H9 (cell line): ENCODE measurements around the gene PIEZO2. TPM values are rescaled to one million over a fixed set of nuclear protein-coding genes. Genes with fewer than 3 reads are reported as not detected.

Experiments
- DNase-seq: peaks from one replicate; pipeline ENCODE4 v3.0.0-alpha.2; 2017
- H2AFZ ChIP-seq: one replicate; pipeline ENCODE4 v1.6.1; 2013; ENCODE audit warnings: mild to moderate bottlenecking, low read length, control low read depth, moderate library complexity
- H2AK5ac ChIP-seq: 2 replicates; pipeline ENCODE4 v1.6.1; 2013; ENCODE audit warnings: low read length, control low read depth, mixed read lengths; ENCODE audit not compliant: insufficient read length
- H2BK120ac ChIP-seq: one replicate; pipeline ENCODE4 v1.6.1; 2013; ENCODE audit warnings: low read depth, mild to moderate bottlenecking, low read length, control low read depth, inconsistent platforms; ENCODE audit not compliant: poor library complexity, severe bottlenecking
- H2BK12ac ChIP-seq: 2 replicates; pipeline ENCODE4 v1.6.1; 2013; ENCODE audit warnings: low read length, control low read depth, mixed read lengths, low read depth; ENCODE audit not compliant: insufficient read length
- H2BK15ac ChIP-seq: 2 replicates; pipeline ENCODE4 v1.6.1; 2013; ENCODE audit warnings: low read depth, low read length, control low read depth
- H2BK20ac ChIP-seq: one replicate; pipeline ENCODE4 v1.6.1; 2013; ENCODE audit warnings: low read depth, mild to moderate bottlenecking, low read length, control low read depth, inconsistent platforms; ENCODE audit not compliant: poor library complexity, severe bottlenecking
- H2BK5ac ChIP-seq: 2 replicates; pipeline ENCODE4 v1.6.1; 2013; ENCODE audit warnings: low read length, control low read depth, mixed read lengths; ENCODE audit not compliant: insufficient read length
- H3K14ac ChIP-seq: 2 replicates; pipeline ENCODE4 v1.6.1; 2013; ENCODE audit warnings: low read length, control low read depth; ENCODE audit not compliant: insufficient read depth
- H3K18ac ChIP-seq: 2 replicates; pipeline ENCODE4 v1.6.1; 2013; ENCODE audit warnings: low read depth, mild to moderate bottlenecking, mixed read lengths, low read length, control low read depth; ENCODE audit not compliant: insufficient read length
- H3K23ac ChIP-seq: 2 replicates; pipeline ENCODE4 v1.6.1; 2013; ENCODE audit warnings: low read length, control low read depth, mixed read lengths, low read depth; ENCODE audit not compliant: insufficient read length
- H3K23me2 ChIP-seq: 2 replicates; pipeline ENCODE4 v1.6.1; 2013; ENCODE audit warnings: low read depth, mild to moderate bottlenecking, mixed read lengths, low read length, control low read depth; ENCODE audit not compliant: insufficient read length, poor library complexity, severe bottlenecking
- H3K27ac ChIP-seq: 2 replicates; pipeline ENCODE4 v1.5.1; 2013; ENCODE audit warnings: low read length, control low read depth, mixed read lengths, low read depth; ENCODE audit not compliant: insufficient read length
- H3K27me3 ChIP-seq: 2 replicates; pipeline ENCODE4 v1.6.1; 2013; ENCODE audit warnings: low read length, control low read depth, inconsistent platforms; ENCODE audit not compliant: insufficient read depth
- H3K4ac ChIP-seq: 2 replicates; pipeline ENCODE4 v1.6.1; 2013; ENCODE audit warnings: low read depth, mild to moderate bottlenecking, control low read depth, inconsistent platforms, low read length, moderate library complexity
- H3K4me1 ChIP-seq: 2 replicates; pipeline ENCODE4 v1.6.1; 2013; ENCODE audit warnings: low read length, control low read depth, inconsistent platforms; ENCODE audit not compliant: insufficient read depth
- H3K4me2 ChIP-seq: 2 replicates; pipeline ENCODE4 v1.6.1; 2013; ENCODE audit warnings: low read length, control low read depth, mixed read lengths; ENCODE audit not compliant: insufficient read length, insufficient read depth
- H3K56ac ChIP-seq: 2 replicates; pipeline ENCODE4 v1.6.1; 2013; ENCODE audit warnings: low read depth, mild to moderate bottlenecking, mixed read lengths, low read length, control low read depth; ENCODE audit not compliant: insufficient read length
- H3K79me1 ChIP-seq: 2 replicates; pipeline ENCODE4 v1.6.1; 2013; ENCODE audit warnings: low read depth, mild to moderate bottlenecking, moderate library complexity, low read length, control low read depth, inconsistent platforms; ENCODE audit not compliant: insufficient read depth, poor library complexity, severe bottlenecking
- H3K79me2 ChIP-seq: 2 replicates; pipeline ENCODE4 v1.6.1; 2013; ENCODE audit warnings: low read length, control low read depth, inconsistent platforms; ENCODE audit not compliant: insufficient read depth
- H3K9ac ChIP-seq: 2 replicates; pipeline ENCODE4 v1.6.1; 2013; ENCODE audit warnings: low read length, control low read depth, mixed read lengths; ENCODE audit not compliant: insufficient read length; ENCODE audit errors: extremely low read depth
- H3K9me3 ChIP-seq: one replicate; pipeline ENCODE4 v1.6.1; 2013; ENCODE audit warnings: low read depth, low read length, inconsistent platforms; ENCODE audit not compliant: control insufficient read depth
- H3T11ph ChIP-seq: one replicate; pipeline ENCODE4 v1.6.1; 2013; ENCODE audit warnings: mild to moderate bottlenecking, low read length, control low read depth, inconsistent platforms
- H4K20me1 ChIP-seq: one replicate; pipeline ENCODE4 v1.6.1; 2013; ENCODE audit not compliant: control insufficient read depth, insufficient read length, insufficient read depth
- H4K5ac ChIP-seq: 2 replicates; pipeline ENCODE4 v1.6.1; 2013; ENCODE audit warnings: low read depth, mild to moderate bottlenecking, mixed read lengths, low read length, control low read depth; ENCODE audit not compliant: insufficient read length
- H4K8ac ChIP-seq: replicated peaks from 2 replicates; pipeline ENCODE4 v1.6.1; 2013; ENCODE audit warnings: low read length, control low read depth, mixed read lengths, low read depth; ENCODE audit not compliant: insufficient read length
- H4K91ac ChIP-seq: 2 replicates; pipeline ENCODE4 v1.6.1; 2013; ENCODE audit warnings: low read depth, mild to moderate bottlenecking, moderate library complexity, mixed read lengths, low read length, control low read depth; ENCODE audit not compliant: insufficient read length
- H3K27ac Mint-ChIP-seq, 3 experiments: 2 replicates in 2 of 3; 3 replicates in 1 of 3; pipeline ENCODE4 v1.8.0; 2020 to 2021; ENCODE audit warnings: mixed read lengths in 3 of 3, mild to moderate bottlenecking in 1 of 3, moderate library complexity in 1 of 3
- H3K27me3 Mint-ChIP-seq: 2 replicates; pipeline ENCODE4 v1.8.0; 2021; ENCODE audit warnings: low read depth, mild to moderate bottlenecking, moderate library complexity, mixed read lengths
- H3K36me3 Mint-ChIP-seq, 3 experiments: 2 replicates in 2 of 3; 3 replicates in 1 of 3; pipeline ENCODE4 v1.8.0; 2020 to 2021; ENCODE audit warnings: low read depth in 3 of 3, mixed read lengths in 3 of 3; ENCODE audit not compliant: insufficient read depth in 1 of 3
- H3K4me1 Mint-ChIP-seq, 2 experiments: 2 replicates each; pipeline ENCODE4 v1.8.0; 2020; ENCODE audit warnings: mixed read lengths in 2 of 2
- H3K4me3 Mint-ChIP-seq, 2 experiments: 2 replicates in 1 of 2; 3 replicates in 1 of 2; pipeline ENCODE4 v1.8.0; 2020 to 2021; ENCODE audit warnings: mild to moderate bottlenecking in 2 of 2, mixed read lengths in 2 of 2, moderate library complexity in 1 of 2
- H3K9me3 Mint-ChIP-seq, 2 experiments: 2 replicates in 1 of 2; 3 replicates in 1 of 2; pipeline ENCODE4 v1.8.0; 2020; ENCODE audit warnings: mild to moderate bottlenecking in 2 of 2, mixed read lengths in 2 of 2, moderate library complexity in 1 of 2
- CTCF ChIP-seq: fragments of 200-600 bp; sonication (generic); conservative IDR thresholded peaks from 3 replicates; pipeline ENCODE4 v1.8.0; 2021; ENCODE audit warnings: antibody characterized with exemption, mild to moderate bottlenecking
- WGBS: extraction: QIAGEN DNeasy Blood & Tissue Kit; methylation state at CpG from one replicate; pipeline ENCODE4 v1.1.7; 2013; ENCODE audit warnings: missing lambda C conversion rate, low lambda C conversion rate, mixed read lengths; ENCODE audit not compliant: insufficient read length; ENCODE audit errors: extremely low coverage; 5-methylcytosine and 5-hydroxymethylcytosine counted together
- total RNA-seq: library from RNA; stranded (reverse); gene quantifications from 2 replicates; pipeline ENCODE4 v1.2.1, GENCODE V29; 2021

The PIEZO2 gene
- total RNA-seq, 1 experiment from 2014 or later, result 3.9 TPM

GRCh38 chr18:10745971-10746370 lies 403.4 kb downstream of the PIEZO2 start:
- H3K23me2 ChIP-seq, result no peaks in the 10 kb centered on the region
- H3K4me1 ChIP-seq, result no peaks in the 10 kb centered on the region
- H2BK12ac ChIP-seq, result no peak overlapping the region
- no peak overlapping the region for H4K91ac ChIP-seq
- H3K56ac ChIP-seq, result no peak overlapping the region
- no peaks in the 10 kb centered on the region for H3K79me1 ChIP-seq
- H3T11ph ChIP-seq, result no peak overlapping the region
- no peak overlapping the region for H3K27ac ChIP-seq
- H4K20me1 ChIP-seq, result no peaks in the 10 kb centered on the region
- DNase-seq, result no peak
- no peak overlapping the region for H3K18ac ChIP-seq
- WGBS, result no CpG with 5 or more reads among the region's 3 CpGs
- TF ChIP-seq CTCF, result no peak
- H3K4ac ChIP-seq, result no peak overlapping the region
- H2AK5ac ChIP-seq, result no peak overlapping the region
- H2BK15ac ChIP-seq, result no peak overlapping the region
- H3K9ac ChIP-seq, result no peak overlapping the region
- no peak overlapping the region for H3K4me3 Mint-ChIP-seq
- no peak overlapping the region for H2BK5ac ChIP-seq
- no peaks in the 10 kb centered on the region for H3K79me2 ChIP-seq
- H2AFZ ChIP-seq, result no peak overlapping the region
- H3K27ac Mint-ChIP-seq, result no peak overlapping the region
- no peak overlapping the region for H4K5ac ChIP-seq
- H2BK20ac ChIP-seq, result no peak overlapping the region
- no peaks in the 10 kb centered on the region for H3K27me3 Mint-ChIP-seq
- H4K8ac ChIP-seq, result no peak overlapping the region
- no peak overlapping the region for H3K4me2 ChIP-seq
- no peaks in the 10 kb centered on the region for H3K27me3 ChIP-seq
- no peaks in the 10 kb centered on the region for H3K4me1 Mint-ChIP-seq
- no peaks in the 10 kb centered on the region for H3K9me3 Mint-ChIP-seq
- H3K9me3 ChIP-seq, result no peaks in the 10 kb centered on the region
- H3K14ac ChIP-seq, result no peak overlapping the region
- no peak overlapping the region for H2BK120ac ChIP-seq
- H3K23ac ChIP-seq, result no peak overlapping the region
- H3K36me3 Mint-ChIP-seq, result no peaks in the 10 kb centered on the region; a peak in 1 of 7 replicates
